K562 (cell line): ENCODE results near the gene LRRC37A3. TPM values are rescaled to one million over a fixed set of nuclear protein-coding genes. Genes with fewer than 3 reads are reported as not detected.
"Not testable (repeated sequence)": the region's sequence is repeated elsewhere in the genome, so short reads cannot be mapped to it uniquely, and the experiment has no call there.

Source experiments
- ATAC-seq: fragments of 200-7000 bp; cut with Tn5 transposase; 3 replicates; pipeline ENCODE4 v1.9.1; 2020; ENCODE audit warnings: moderate library complexity
- BruUV-seq: library from RNA; stranded (reverse); fragments of 400-500 nt; replicated peaks from 2 replicates; lab custom pipeline; 2021; lab: Mats Ljungman, UMichigan
- CTCF ChIA-PET: fragments of 300-600 bp; formaldehyde crosslinking; extraction: SDS; loops from one replicate; lab custom pipeline; 2021; ENCODE audit warnings: low intra/inter-chr PET ratio; lab: Yijun Ruan, JAX
- POLR2A ChIA-PET: fragments of 300-600, 350-650 bp; sonication (Branson Sonifier 250); formaldehyde crosslinking; extraction: SDS; loops from one replicate; lab custom pipeline; 2021; ENCODE audit warnings: antibody characterized with exemption, inconsistent platforms; lab: Yijun Ruan, JAX
- DNase-seq, 4 experiments: peaks; one replicate each; pipeline versions ENCODE4 v3.0.0 to v3.0.0-alpha.2; 2011 to 2018; ENCODE audit warnings: low spot score in 3 of 4, mixed read lengths in 3 of 4; ENCODE audit errors: extremely low read depth in 1 of 4
- FAIRE-seq: peaks from 2 replicates; lab custom pipeline; 2011; peaks lifted over from hg19 to GRCh38; lab: Jason Lieb, UNC
- H2AFZ ChIP-seq: 2 replicates; pipeline ENCODE4 v1.6.0; 2011; ENCODE audit warnings: low read depth, low read length, control low read depth, inconsistent platforms
- H3K27ac ChIP-seq: fragments of 200-600 bp; 3 replicates; pipeline ENCODE4 v1.8.0; 2011; ENCODE audit warnings: low read depth, mild to moderate bottlenecking, control low read depth, inconsistent platforms, low read length, moderate library complexity, mixed read lengths; ENCODE audit errors: extremely low read depth
- H3K27me3 ChIP-seq, 2 experiments: fragments of 300-600 bp in 1 of 2; 2 replicates in 1 of 2; 3 replicates in 1 of 2; pipeline versions ENCODE4 v1.6.0 to v1.8.0; 2011; ENCODE audit warnings: inconsistent platforms in 2 of 2, low read length in 2 of 2, mild to moderate bottlenecking in 1 of 2, mixed read lengths in 1 of 2, moderate library complexity in 1 of 2; ENCODE audit not compliant: control insufficient read depth in 2 of 2, insufficient read depth in 2 of 2
- H3K36me3 ChIP-seq: fragments of 300-600 bp; 3 replicates; pipeline ENCODE4 v1.8.0; 2011; ENCODE audit warnings: mild to moderate bottlenecking, low read length, inconsistent platforms; ENCODE audit not compliant: control insufficient read depth, insufficient read depth
- H3K4me1 ChIP-seq, 2 experiments: fragments of 200-600 bp in 1 of 2; replicated peaks in 1 of 2; 2 replicates in 1 of 2; 3 replicates in 1 of 2; pipeline versions ENCODE4 v1.5.1 to v1.8.0; 2011; ENCODE audit warnings: inconsistent platforms in 2 of 2, low read length in 2 of 2, mild to moderate bottlenecking in 1 of 2, mixed read lengths in 1 of 2, moderate library complexity in 1 of 2; ENCODE audit not compliant: control insufficient read depth in 2 of 2, insufficient read depth in 2 of 2
- H3K4me2 ChIP-seq: 2 replicates; pipeline ENCODE4 v1.6.1; 2011; ENCODE audit warnings: low read length, control low read depth, inconsistent platforms, mixed read lengths; ENCODE audit not compliant: insufficient read depth
- H3K4me3 ChIP-seq: fragments of 200-600 bp; sonication (generic), shearing (Covaris generic); 2 replicates; pipeline ENCODE4 v1.5.1; 2016; ENCODE audit warnings: control low read depth, inconsistent platforms
- H3K79me2 ChIP-seq: fragments of 200-600 bp; 3 replicates; pipeline ENCODE4 v1.8.0; 2011; ENCODE audit warnings: low read length, inconsistent platforms; ENCODE audit not compliant: control insufficient read depth, insufficient read depth
- H3K9ac ChIP-seq, 2 experiments: 2 replicates each; pipeline versions ENCODE4 v1.6.0 to v1.6.1; 2011; ENCODE audit warnings: low read depth in 2 of 2, low read length in 2 of 2, control low read depth in 1 of 2, inconsistent platforms in 1 of 2, mild to moderate bottlenecking in 1 of 2, mixed read lengths in 1 of 2; ENCODE audit not compliant: insufficient read depth in 1 of 2
- H3K9me1 ChIP-seq: one replicate; pipeline ENCODE4 v1.6.0; 2011; ENCODE audit warnings: inconsistent platforms, mild to moderate bottlenecking, low read length, moderate library complexity; ENCODE audit not compliant: control insufficient read depth, insufficient read depth
- H3K9me3 ChIP-seq: replicated peaks from 2 replicates; pipeline ENCODE4 v1.5.1; 2011; ENCODE audit warnings: low read depth, low read length, inconsistent platforms; ENCODE audit not compliant: control insufficient read depth, insufficient read depth
- H4K20me1 ChIP-seq: replicated peaks from 2 replicates; pipeline ENCODE4 v1.6.1; 2011; ENCODE audit warnings: low read length, inconsistent platforms, mixed read lengths; ENCODE audit not compliant: control insufficient read depth, insufficient read depth
- BACH1 ChIP-seq: fragments of 200-800 bp; sonication (Bioruptor generic); IDR thresholded peaks from 2 replicates; pipeline ENCODE4 v1.6.1; 2016; ENCODE audit warnings: missing genetic modification characterization, missing compliant biosample characterization
- CEBPG ChIP-seq, 3 experiments: fragments of 200-800 bp in 1 of 3; sonication (Bioruptor generic) in 1 of 3; sonication (generic) in 1 of 3; formaldehyde crosslinking in 1 of 3; IDR thresholded peaks in 2 of 3; conservative IDR thresholded peaks in 1 of 3; 2 replicates each; pipeline versions ENCODE4 v1.6.1 to v1.8.0; 2016 to 2022; ENCODE audit warnings: missing compliant biosample characterization in 2 of 3, missing genetic modification characterization in 2 of 3, mild to moderate bottlenecking in 1 of 3, missing genetic modification reagents in 1 of 3
- DACH1 ChIP-seq: fragments of 450-650 bp; IDR thresholded peaks from 2 replicates; pipeline ENCODE4 v1.6.1; 2018; ENCODE audit not compliant: partially characterized antibody
- FOXA1 ChIP-seq: fragments of 450-650 bp; IDR thresholded peaks from 2 replicates; pipeline ENCODE4 v1.6.1; 2016; ENCODE audit warnings: mild to moderate bottlenecking, borderline replicate concordance
- FUS ChIP-seq: fragments of 200-400 bp; formaldehyde crosslinking; optimal IDR thresholded peaks from 2 replicates; pipeline ENCODE3; 2017; ENCODE audit warnings: low read depth, low read length
- KDM4B ChIP-seq, 2 experiments: fragments of 450-650 bp in 1 of 2; sonication (generic) in 1 of 2; IDR thresholded peaks; 2 replicates each; pipeline ENCODE4 v1.6.1; 2016 to 2017; ENCODE audit warnings: borderline replicate concordance in 2 of 2, antibody characterized with exemption in 1 of 2, low read depth in 1 of 2, mild to moderate bottlenecking in 1 of 2
- PTRF ChIP-seq: fragments of 450-650 bp; IDR thresholded peaks from 2 replicates; pipeline ENCODE4 v1.6.1; 2016; ENCODE audit warnings: mild to moderate bottlenecking, missing genetic modification characterization, missing compliant biosample characterization
- RAD21 ChIP-seq, 2 experiments: fragments of 250-450 bp in 1 of 2; fragments of 450-650 bp in 1 of 2; sonication (Bioruptor Pico) in 1 of 2; formaldehyde crosslinking in 1 of 2; IDR thresholded peaks in 1 of 2; conservative IDR thresholded peaks in 1 of 2; 2 replicates each; pipeline versions ENCODE4 v1.4.0 to v1.8.0; 2020 to 2022; ENCODE audit warnings: mild to moderate bottlenecking in 2 of 2, moderate library complexity in 1 of 2
- SMAD3 ChIP-seq: fragments of 450-650 bp; formaldehyde crosslinking; conservative IDR thresholded peaks from 2 replicates; pipeline ENCODE4 v1.4.0; 2020; ENCODE audit warnings: mild to moderate bottlenecking
- SMC3 ChIP-seq: conservative IDR thresholded peaks from 2 replicates; pipeline ENCODE4 v1.6.1; 2011; ENCODE audit warnings: low read depth, low read length, improper control_type of control experiment; ENCODE audit not compliant: insufficient read depth
- SRSF7 ChIP-seq: fragments of 200-400 bp; formaldehyde crosslinking; optimal IDR thresholded peaks from 2 replicates; pipeline ENCODE3; 2017; ENCODE audit warnings: mild to moderate bottlenecking, low read depth, low read length
- TRIM24 ChIP-seq, 2 experiments: fragments of 450-650 bp; IDR thresholded peaks; 2 replicates each; pipeline ENCODE4 v1.6.1; 2016
- ZBTB7A ChIP-seq: IDR thresholded peaks from 2 replicates; pipeline ENCODE4 v1.6.1; 2011; ENCODE audit warnings: low read depth, mild to moderate bottlenecking, low read length, moderate library complexity, borderline replicate concordance; ENCODE audit not compliant: control insufficient read depth
- ZNF436 ChIP-seq: fragments of 250-450, 450-650 bp; sonication (Bioruptor Pico); formaldehyde crosslinking; IDR thresholded peaks from 2 replicates; pipeline ENCODE4 v1.7.0; 2020; ENCODE audit warnings: mild to moderate bottlenecking
- WGBS: fragments of 100-300 bp; shearing (Covaris generic); methylation state at CpG from one replicate; pipeline ENCODE4 v1.1.6; 2016; ENCODE audit warnings: low coverage, mixed read lengths; ENCODE audit not compliant: insufficient coverage; ENCODE audit errors: missing lambda C conversion rate; 5-methylcytosine and 5-hydroxymethylcytosine counted together
- in situ Hi-C: fragments of 300-500 bp; cut with MboI; formaldehyde crosslinking; loops from 4 replicates; pipeline ENCODE4 v1.15.0; 2018; ENCODE audit warnings: inconsistent platforms, mixed read lengths
- intact Hi-C: fragments of 100-400 bp; cut with micrococcal nuclease; formaldehyde crosslinking; loops from 2 replicates; pipeline ENCODE4 v1.14.2; 2022
- polyA plus RNA-seq, 8 experiments: library from polyadenylated mRNA; depleted of rRNA in 4 of 8; stranded (reverse) in 5 of 8; unstranded in 3 of 8; fragments of >200 nt; fragmentation: Nextera tagmentation in 2 of 8; fragmentation: Illumina TruSeq in 1 of 8; extraction: Ambion mirVana in 2 of 8; extraction: Trizol in 1 of 8; gene quantifications; 2 replicates each; pipeline versions ENCODE4 v1.2.1 to v1.2.3, GENCODE V29; 2011 to 2014; ENCODE audit warnings: inconsistent platforms in 1 of 8, missing spikeins in 1 of 8
- total RNA-seq, 7 experiments: library from RNA; depleted of rRNA in 6 of 7; stranded (reverse); fragments of >200 nt in 6 of 7; fragmentation: Illumina TruSeq in 2 of 7; extraction: Trizol in 2 of 7; gene quantifications; 2 replicates each; pipeline versions ENCODE4 v1.2.1 to v1.2.3, GENCODE V29; 2011 to 2021; ENCODE audit warnings: low replicate concordance in 1 of 7
- TF ChIP-seq, protein P1 (sequence below), 3 experiments: IDR thresholded peaks in 2 of 3; conservative IDR thresholded peaks in 1 of 3; 2 replicates each; pipeline ENCODE4 v1.5.1; 2011 to 2012; ENCODE audit warnings: low read length in 3 of 3, mild to moderate bottlenecking in 3 of 3, control low read depth in 2 of 3, improper control_type of control experiment in 1 of 3, inconsistent platforms in 1 of 3, low read depth in 1 of 3, mixed read lengths in 1 of 3, moderate library complexity in 1 of 3; ENCODE audit not compliant: insufficient read depth in 2 of 3

The LRRC37A3 gene
- total and polyA plus RNA-seq, 9 of the 15 experiments (the other 6 are each of a cell fraction or from before 2014, with no cell fraction given): 0.14 to 5.9 (median 2.2) TPM

DNA sequence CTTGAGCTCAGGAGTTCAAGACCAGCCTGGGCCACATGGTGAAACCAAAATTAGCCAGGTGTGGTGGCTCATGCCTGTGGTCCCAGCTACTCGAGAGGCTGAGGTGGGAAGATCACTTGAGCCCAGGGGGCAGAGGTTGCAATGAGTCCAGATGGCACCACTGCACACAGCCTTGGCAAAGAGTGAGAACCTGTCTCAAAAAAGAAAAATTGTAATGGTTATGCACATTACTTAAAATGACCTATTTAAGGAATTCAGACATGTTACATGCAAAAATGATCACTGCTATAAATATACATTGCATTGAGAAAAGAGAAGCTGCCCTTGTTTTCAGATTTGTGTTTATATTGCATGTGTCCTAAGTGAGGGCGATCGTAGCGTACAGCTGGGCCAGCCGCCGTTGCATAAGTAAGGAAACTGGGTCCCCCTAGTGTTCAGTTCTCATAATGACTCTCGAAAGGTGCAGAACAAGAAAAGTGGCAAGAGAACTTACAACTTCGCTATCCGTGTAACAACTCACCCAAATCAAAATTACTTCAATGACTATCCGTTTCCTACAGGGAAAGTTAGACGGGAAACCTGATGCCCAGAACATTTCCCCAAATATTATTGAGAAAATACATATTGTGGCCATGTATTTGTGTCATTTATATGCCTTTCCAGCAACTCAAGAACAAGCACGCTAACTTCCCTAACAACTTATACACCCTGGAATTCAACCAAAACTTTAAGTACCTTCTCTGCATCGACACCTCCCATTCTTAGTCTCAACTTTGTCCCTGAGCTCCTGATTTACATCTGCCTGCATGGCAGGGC is 42.5 kb upstream of the LRRC37A3 start (continued):
- TF ChIP-seq, protein P1, sequence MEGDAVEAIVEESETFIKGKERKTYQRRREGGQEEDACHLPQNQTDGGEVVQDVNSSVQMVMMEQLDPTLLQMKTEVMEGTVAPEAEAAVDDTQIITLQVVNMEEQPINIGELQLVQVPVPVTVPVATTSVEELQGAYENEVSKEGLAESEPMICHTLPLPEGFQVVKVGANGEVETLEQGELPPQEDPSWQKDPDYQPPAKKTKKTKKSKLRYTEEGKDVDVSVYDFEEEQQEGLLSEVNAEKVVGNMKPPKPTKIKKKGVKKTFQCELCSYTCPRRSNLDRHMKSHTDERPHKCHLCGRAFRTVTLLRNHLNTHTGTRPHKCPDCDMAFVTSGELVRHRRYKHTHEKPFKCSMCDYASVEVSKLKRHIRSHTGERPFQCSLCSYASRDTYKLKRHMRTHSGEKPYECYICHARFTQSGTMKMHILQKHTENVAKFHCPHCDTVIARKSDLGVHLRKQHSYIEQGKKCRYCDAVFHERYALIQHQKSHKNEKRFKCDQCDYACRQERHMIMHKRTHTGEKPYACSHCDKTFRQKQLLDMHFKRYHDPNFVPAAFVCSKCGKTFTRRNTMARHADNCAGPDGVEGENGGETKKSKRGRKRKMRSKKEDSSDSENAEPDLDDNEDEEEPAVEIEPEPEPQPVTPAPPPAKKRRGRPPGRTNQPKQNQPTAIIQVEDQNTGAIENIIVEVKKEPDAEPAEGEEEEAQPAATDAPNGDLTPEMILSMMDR (IDR thresholded peaks at IDR 0.05 in 2 of 3, conservative IDR thresholded peaks at IDR 0.05 in 1 of 3; ENCODE audit: insufficient read depth in 2 of 3, low read depth in 1 of 3, low read length in 3 of 3): peak; percentile 50 to 66 (median 58); a peak in 5 of 6 replicates
- not testable (repeated sequence) for TF ChIP-seq CEBPG (CRISPR knock-in tag; IDR thresholded peaks at IDR 0.05)
- TF ChIP-seq CEBPG (tag; conservative IDR thresholded peaks at IDR 0.05 in 1 of 2, IDR thresholded peaks at IDR 0.05 in 1 of 2): peak; percentile 42 to 51; a peak in 2 of 4 replicates
- TF ChIP-seq SMC3: peak; percentile 68
- TF ChIP-seq RAD21 (CRISPR knock-in tag; conservative IDR thresholded peaks at IDR 0.05 in 1 of 2, IDR thresholded peaks at IDR 0.05 in 1 of 2): peak; percentile 85 to 87
- TF ChIP-seq SMAD3: 0 out of 2 replicates have a peak, but pooled peaks have one; percentile 48
- peak; percentile 17 for TF ChIP-seq DACH1
- TF ChIP-seq, all 486 proteins: peak for 11; not testable (repeated sequence) for 475

DNA sequence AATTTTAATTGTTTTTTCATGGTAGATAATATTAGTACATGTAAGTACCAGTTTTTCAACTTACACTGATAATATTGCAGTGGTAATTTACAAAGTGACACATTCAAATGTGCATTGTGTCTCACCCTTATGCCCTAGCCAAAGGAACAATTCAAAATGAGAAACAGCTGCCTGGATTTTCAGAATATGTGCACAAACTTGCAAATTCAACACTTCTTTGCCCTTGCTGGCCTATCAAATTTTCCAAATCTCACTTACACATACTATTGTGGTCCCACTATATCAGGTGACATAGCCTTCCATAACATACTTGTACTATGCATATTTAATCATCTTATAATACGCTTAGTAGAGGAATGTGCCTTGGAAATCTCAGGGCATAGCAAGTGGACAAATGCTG is 32.6 kb upstream of the LRRC37A3 start:
- Histone ChIP-seq H3K4me1 (no peaks in the 10 kb centered on the region; a peak in 1 of 5 replicates), H3K79me2 (no peaks in the 10 kb centered on the region), H3K27ac (no peak overlapping the region), H3K9me1 (no peaks in the 10 kb centered on the region), H3K4me3 (no peak overlapping the region), H4K20me1 (no peaks in the 10 kb centered on the region), H3K9me3 (no peaks in the 10 kb centered on the region), H2AFZ (no peak overlapping the region)
- no TSS peak for BruUV-seq
- no peak for ATAC-seq
- CTCF ChIA-PET: no interaction called here
- 95% methylated on average over 1 of the region's 1 CpG for WGBS
- TF ChIP-seq KDM4B (IDR thresholded peaks at IDR 0.05; ENCODE audit: borderline replicate concordance in 2 of 2, low read depth in 1 of 2) (no peak), FOXA1 (no peak), SRSF7 (no peak), FUS (no peak), ZBTB7A (no peak), TRIM24 (IDR thresholded peaks at IDR 0.05) (no peak), PTRF (no peak), ZNF436 (CRISPR knock-in tag) (no peak), BACH1 (tag) (no peak)
- TF ChIP-seq, all 486 proteins: peak for 0
- POLR2A ChIA-PET: no interaction called here
- Histone ChIP-seq H3K4me2 (no peak overlapping the region), H3K9ac (no peak overlapping the region), H3K27me3 (no peaks in the 10 kb centered on the region), H3K36me3 (no peaks in the 10 kb centered on the region)
- DNase-seq (no peak), FAIRE-seq (no peak)
- intact Hi-C loops: no loop called here
- in situ Hi-C loops: loop anchor here (25.0 kb wide), 1 partner anchor 640 kb away; no protein-coding TSS in a partner anchor
